IMR-90 (cell line): ENCODE measurements around the gene DDHD1.

Source experiments
- FOS ChIP-seq: fragments of 150-350 bp; IDR thresholded peaks from 2 replicates; pipeline ENCODE4 v1.6.1; 2016; ENCODE audit warnings: low read depth, low read length
- POLR2A ChIP-seq: IDR thresholded peaks from 2 replicates; pipeline ENCODE4 v1.6.1; 2012; ENCODE audit warnings: mild to moderate bottlenecking, low read depth, low read length
- RAD21 ChIP-seq: IDR thresholded peaks from 2 replicates; pipeline ENCODE4 v1.6.1; 2012; ENCODE audit warnings: low read length, improper control_type of control experiment
- RFX5 ChIP-seq: IDR thresholded peaks from 2 replicates; pipeline ENCODE4 v1.8.0; 2012; ENCODE audit warnings: low read depth, mild to moderate bottlenecking, low read length, moderate library complexity
- USF2 ChIP-seq: fragments of 150-350 bp; IDR thresholded peaks from 2 replicates; pipeline ENCODE4 v1.6.1; 2017; ENCODE audit warnings: mild to moderate bottlenecking, antibody characterized with exemption, low read length, low read depth
- TF ChIP-seq, protein P1 (sequence below): conservative IDR thresholded peaks from 2 replicates; pipeline ENCODE4 v1.5.1; 2012; ENCODE audit warnings: mild to moderate bottlenecking, low read depth, low read length, improper control_type of control experiment

- TF ChIP-seq, protein P1, sequence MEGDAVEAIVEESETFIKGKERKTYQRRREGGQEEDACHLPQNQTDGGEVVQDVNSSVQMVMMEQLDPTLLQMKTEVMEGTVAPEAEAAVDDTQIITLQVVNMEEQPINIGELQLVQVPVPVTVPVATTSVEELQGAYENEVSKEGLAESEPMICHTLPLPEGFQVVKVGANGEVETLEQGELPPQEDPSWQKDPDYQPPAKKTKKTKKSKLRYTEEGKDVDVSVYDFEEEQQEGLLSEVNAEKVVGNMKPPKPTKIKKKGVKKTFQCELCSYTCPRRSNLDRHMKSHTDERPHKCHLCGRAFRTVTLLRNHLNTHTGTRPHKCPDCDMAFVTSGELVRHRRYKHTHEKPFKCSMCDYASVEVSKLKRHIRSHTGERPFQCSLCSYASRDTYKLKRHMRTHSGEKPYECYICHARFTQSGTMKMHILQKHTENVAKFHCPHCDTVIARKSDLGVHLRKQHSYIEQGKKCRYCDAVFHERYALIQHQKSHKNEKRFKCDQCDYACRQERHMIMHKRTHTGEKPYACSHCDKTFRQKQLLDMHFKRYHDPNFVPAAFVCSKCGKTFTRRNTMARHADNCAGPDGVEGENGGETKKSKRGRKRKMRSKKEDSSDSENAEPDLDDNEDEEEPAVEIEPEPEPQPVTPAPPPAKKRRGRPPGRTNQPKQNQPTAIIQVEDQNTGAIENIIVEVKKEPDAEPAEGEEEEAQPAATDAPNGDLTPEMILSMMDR = no peak
- TF ChIP-seq RAD21 = no peak
- no peak for TF ChIP-seq RFX5
- no peak for TF ChIP-seq USF2
- TF ChIP-seq POLR2A = no peak
- no peak for TF ChIP-seq FOS
These were observed 5.2 kb downstream of the DDHD1 start for GRCh38 chr14:53147893-53148292.
